ENCODE measurements around the gene ALK. TPM values are rescaled to one million over a fixed set of nuclear protein-coding genes. Genes with fewer than 3 reads are reported as not detected.

The ALK gene
- total RNA-seq, 1 donor from 2014 or later: not detected

GRCh38 chr2:29659178-29659577 is 262.2 kb downstream of the ALK start:
- Mint-ChIP-seq H3K27me3 (peaks cover 4% of the 10 kb centered on the region), H3K27ac (no peak overlapping the region), H3K4me3 (ENCODE audit: low read depth) (no peak overlapping the region), H3K9me3 (ENCODE audit: low read depth) (no peaks in the 10 kb centered on the region), H3K4me1 (ENCODE audit: low read depth) (no peaks in the 10 kb centered on the region), H3K36me3 (ENCODE audit: insufficient read depth) (no peaks in the 10 kb centered on the region)
- TF ChIP-seq CTCF (IDR thresholded peaks at IDR 0.05; ENCODE audit: unreplicated experiment): no peak
- no peak for DNase-seq (ENCODE audit: low spot score, unreplicated experiment)

GRCh38 chr2:29657674-29658073 is 263.7 kb downstream of the ALK start:
- no peak for TF ChIP-seq CTCF (IDR thresholded peaks at IDR 0.05; ENCODE audit: unreplicated experiment)
- no peak for DNase-seq (ENCODE audit: low spot score, unreplicated experiment)
- Mint-ChIP-seq H3K27ac (no peak overlapping the region), H3K4me1 (ENCODE audit: low read depth) (no peaks in the 10 kb centered on the region), H3K9me3 (ENCODE audit: low read depth) (no peaks in the 10 kb centered on the region), H3K27me3 (peaks cover 4% of the 10 kb centered on the region), H3K4me3 (ENCODE audit: low read depth) (no peak overlapping the region), H3K36me3 (ENCODE audit: insufficient read depth) (no peaks in the 10 kb centered on the region)

- no peaks in the 10 kb centered on the region for H3K36me3 Mint-ChIP-seq (ENCODE audit: insufficient read depth)
These were observed 265.8 kb downstream of the ALK start for GRCh38 chr2:29655391-29656086.

GRCh38 chr2:29650631-29651097 is 270.7 kb downstream of the ALK start:
- Mint-ChIP-seq H3K36me3 (ENCODE audit: insufficient read depth) (no peaks in the 10 kb centered on the region), H3K27ac (no peak overlapping the region), H3K9me3 (ENCODE audit: low read depth) (peaks cover 19% of the 10 kb centered on the region), H3K4me3 (ENCODE audit: low read depth) (no peak overlapping the region), H3K4me1 (ENCODE audit: low read depth) (no peaks in the 10 kb centered on the region), H3K27me3 (peaks cover 3% of the 10 kb centered on the region)
- no peak for TF ChIP-seq CTCF (IDR thresholded peaks at IDR 0.05; ENCODE audit: unreplicated experiment)
- no peak for DNase-seq (ENCODE audit: low spot score, unreplicated experiment)

More at GRCh38 chr2:29655391-29656086, 265.8 kb downstream of the ALK start:
- no peak overlapping the region for H3K4me3 Mint-ChIP-seq (ENCODE audit: low read depth)
- no peak for DNase-seq (ENCODE audit: low spot score, unreplicated experiment)
- H3K9me3 Mint-ChIP-seq (ENCODE audit: low read depth): no peaks in the 10 kb centered on the region
- peaks cover 4% of the 10 kb centered on the region for H3K27me3 Mint-ChIP-seq
- H3K4me1 Mint-ChIP-seq (ENCODE audit: low read depth): no peaks in the 10 kb centered on the region
- no peak for TF ChIP-seq CTCF (IDR thresholded peaks at IDR 0.05; ENCODE audit: unreplicated experiment)
- no peak overlapping the region for H3K27ac Mint-ChIP-seq

- Mint-ChIP-seq H3K36me3 (ENCODE audit: insufficient read depth) (no peaks in the 10 kb centered on the region), H3K9me3 (ENCODE audit: low read depth) (peaks cover 19% of the 10 kb centered on the region), H3K27me3 (peaks cover 14% of the 10 kb centered on the region), H3K4me1 (ENCODE audit: low read depth) (no peaks in the 10 kb centered on the region), H3K4me3 (ENCODE audit: low read depth) (no peak overlapping the region), H3K27ac (no peak overlapping the region)
- TF ChIP-seq CTCF (IDR thresholded peaks at IDR 0.05; ENCODE audit: unreplicated experiment): peak; percentile 25
- DNase-seq (ENCODE audit: low spot score, unreplicated experiment): no peak
These were observed 276.4 kb downstream of the ALK start for GRCh38 chr2:29644949-29645348.
